NT2/D1 (cell line): ENCODE results near the gene TCP11.

Experiments
- DNase-seq: peaks from one replicate; pipeline ENCODE4 v3.0.0-alpha.2; 2011; ENCODE audit warnings: low read depth, low spot score
- H3K27me3 ChIP-seq: 2 replicates; pipeline ENCODE4 v1.6.0; 2011; ENCODE audit warnings: mild to moderate bottlenecking; ENCODE audit not compliant: insufficient read length, insufficient read depth
- H3K36me3 ChIP-seq: 2 replicates; pipeline ENCODE4 v1.6.1; 2011; ENCODE audit warnings: mild to moderate bottlenecking, low read length, mixed read lengths; ENCODE audit not compliant: insufficient read depth, insufficient read length
- H3K4me1 ChIP-seq: 2 replicates; pipeline ENCODE4 v1.5.1; 2011; ENCODE audit not compliant: insufficient read depth, insufficient read length
- H3K4me3 ChIP-seq: 2 replicates; pipeline ENCODE4 v1.5.1; 2011; ENCODE audit warnings: low read depth; ENCODE audit not compliant: insufficient read length
- H3K9ac ChIP-seq: 2 replicates; pipeline ENCODE4 v1.6.0; 2011; ENCODE audit warnings: low read depth; ENCODE audit not compliant: insufficient read length
- H3K9me3 ChIP-seq: 2 replicates; pipeline ENCODE4 v1.5.1; 2011; ENCODE audit warnings: mild to moderate bottlenecking, low read length; ENCODE audit not compliant: insufficient read depth
- SUZ12 ChIP-seq: IDR thresholded peaks from 2 replicates; pipeline ENCODE4 v1.6.1; 2011; ENCODE audit not compliant: insufficient read length, insufficient read depth; ENCODE audit errors: extremely low read depth
- YY1 ChIP-seq: IDR thresholded peaks from 2 replicates; pipeline ENCODE4 v1.6.1; 2011; ENCODE audit not compliant: insufficient read length, insufficient read depth
- ZNF274 ChIP-seq: IDR thresholded peaks from 2 replicates; pipeline ENCODE4 v1.6.1; 2011; ENCODE audit warnings: mild to moderate bottlenecking, low read depth, low read length

Gene TCP11

DNA sequence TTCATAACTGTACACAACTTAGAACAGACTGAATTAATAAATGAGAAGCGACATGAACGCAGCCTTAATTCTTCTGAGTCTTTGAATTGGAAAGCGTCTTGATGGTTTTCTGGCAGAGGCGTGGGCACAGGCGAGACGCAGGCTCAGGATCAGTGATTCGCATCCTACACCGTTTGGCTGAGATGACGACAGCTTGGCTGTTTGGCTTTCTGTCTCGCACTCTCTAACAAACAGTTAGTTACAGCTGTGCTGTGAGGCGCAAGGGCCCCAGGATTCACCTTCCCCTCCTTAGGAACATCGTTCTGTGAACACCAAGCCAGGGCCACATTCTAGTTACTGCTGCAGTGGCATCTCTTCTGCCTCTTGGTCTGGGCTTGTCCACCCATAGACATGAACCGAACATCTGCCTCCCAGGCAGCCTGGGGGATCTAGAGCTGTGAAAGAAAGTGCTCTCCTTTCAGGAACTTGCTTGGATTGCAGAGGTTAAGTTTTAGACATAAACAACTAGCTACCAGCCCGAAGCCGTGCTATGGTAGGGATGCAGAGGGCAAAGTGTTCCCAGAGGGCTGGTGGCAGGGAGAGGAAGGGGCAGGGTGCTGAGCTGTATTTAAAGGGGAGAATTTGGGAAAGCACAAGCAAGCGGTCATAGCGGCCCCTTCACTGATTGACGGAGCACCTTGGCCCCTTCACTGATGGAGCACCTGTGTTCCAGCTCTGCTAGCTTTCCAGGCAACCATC lies 49.6 kb downstream of the TCP11 start:
- no peak for DNase-seq
- H3K9me3 ChIP-seq: no peaks in the 10 kb centered on the region
- peaks cover 22% of the 10 kb centered on the region for H3K36me3 ChIP-seq
- no peaks in the 10 kb centered on the region for H3K27me3 ChIP-seq
- H3K4me3 ChIP-seq: no peak overlapping the region
- H3K4me1 ChIP-seq: peaks cover 3% of the 10 kb centered on the region
- TF ChIP-seq SUZ12: no peak
- TF ChIP-seq YY1: no peak
- TF ChIP-seq ZNF274: no peak
- H3K9ac ChIP-seq: no peak overlapping the region

DNA sequence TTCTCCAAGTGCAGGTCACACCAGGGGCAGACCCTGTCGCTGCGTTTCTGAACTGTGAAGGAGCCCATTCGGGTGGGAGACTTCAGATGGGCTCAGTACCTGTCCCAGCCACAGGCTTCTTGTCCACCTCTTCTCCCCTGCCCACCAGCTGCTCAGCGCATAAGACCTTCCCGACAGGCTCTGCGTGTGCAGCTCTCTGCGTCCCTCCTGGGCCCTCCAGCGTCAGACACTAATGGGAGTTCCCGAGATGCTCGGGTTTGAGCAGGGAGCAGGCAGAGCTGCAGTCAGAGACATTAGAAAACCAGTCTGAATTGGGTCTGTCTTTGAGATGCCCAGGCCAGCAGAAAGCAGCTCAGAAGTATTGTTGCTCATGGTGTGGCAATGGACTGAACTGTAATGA lies 50.4 kb downstream of the TCP11 start:
- no peak for DNase-seq
- Histone ChIP-seq H3K9ac (no peak overlapping the region), H3K9me3 (no peaks in the 10 kb centered on the region), H3K4me3 (no peak overlapping the region), H3K36me3 (peaks cover 27% of the 10 kb centered on the region), H3K27me3 (no peaks in the 10 kb centered on the region), H3K4me1 (peaks cover 3% of the 10 kb centered on the region)
- TF ChIP-seq ZNF274: no peak
- TF ChIP-seq YY1: no peak
- TF ChIP-seq SUZ12: no peak

DNA sequence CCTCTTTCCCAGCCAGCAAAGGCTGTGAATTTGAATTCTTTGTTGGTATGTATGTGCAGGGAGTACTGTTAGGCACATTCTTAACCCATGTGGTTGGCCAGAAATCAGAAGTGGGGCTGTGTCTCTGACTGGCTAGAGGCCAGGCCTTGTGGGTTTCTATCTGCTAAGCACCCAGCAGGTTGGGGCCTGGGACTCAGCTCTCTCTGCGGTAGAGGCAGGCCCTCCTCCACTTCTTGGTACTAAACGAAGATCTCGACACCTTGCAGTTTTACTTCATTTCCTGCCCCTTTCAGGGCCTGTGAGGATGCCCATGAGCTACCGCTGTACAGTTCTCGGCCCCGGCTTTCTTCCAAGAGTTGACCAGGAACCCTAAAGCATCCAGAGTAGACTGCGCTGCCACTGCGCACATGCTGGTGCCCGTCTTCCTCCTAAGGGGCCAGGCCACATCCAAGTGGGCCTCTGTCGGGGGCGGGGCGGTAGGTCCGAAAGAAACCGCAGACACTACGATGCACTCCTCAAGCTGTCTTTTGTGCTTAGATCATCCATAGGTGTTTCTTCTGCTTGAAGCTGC lies 51.1 kb downstream of the TCP11 start:
- no peaks in the 10 kb centered on the region for H3K9me3 ChIP-seq
- no peak overlapping the region for H3K9ac ChIP-seq
- TF ChIP-seq ZNF274: no peak
- TF ChIP-seq YY1: no peak
- DNase-seq: no peak
- H3K36me3 ChIP-seq: peaks cover 34% of the 10 kb centered on the region
- no peak overlapping the region for H3K4me3 ChIP-seq
- peaks cover 3% of the 10 kb centered on the region for H3K4me1 ChIP-seq
- H3K27me3 ChIP-seq: no peaks in the 10 kb centered on the region

DNA sequence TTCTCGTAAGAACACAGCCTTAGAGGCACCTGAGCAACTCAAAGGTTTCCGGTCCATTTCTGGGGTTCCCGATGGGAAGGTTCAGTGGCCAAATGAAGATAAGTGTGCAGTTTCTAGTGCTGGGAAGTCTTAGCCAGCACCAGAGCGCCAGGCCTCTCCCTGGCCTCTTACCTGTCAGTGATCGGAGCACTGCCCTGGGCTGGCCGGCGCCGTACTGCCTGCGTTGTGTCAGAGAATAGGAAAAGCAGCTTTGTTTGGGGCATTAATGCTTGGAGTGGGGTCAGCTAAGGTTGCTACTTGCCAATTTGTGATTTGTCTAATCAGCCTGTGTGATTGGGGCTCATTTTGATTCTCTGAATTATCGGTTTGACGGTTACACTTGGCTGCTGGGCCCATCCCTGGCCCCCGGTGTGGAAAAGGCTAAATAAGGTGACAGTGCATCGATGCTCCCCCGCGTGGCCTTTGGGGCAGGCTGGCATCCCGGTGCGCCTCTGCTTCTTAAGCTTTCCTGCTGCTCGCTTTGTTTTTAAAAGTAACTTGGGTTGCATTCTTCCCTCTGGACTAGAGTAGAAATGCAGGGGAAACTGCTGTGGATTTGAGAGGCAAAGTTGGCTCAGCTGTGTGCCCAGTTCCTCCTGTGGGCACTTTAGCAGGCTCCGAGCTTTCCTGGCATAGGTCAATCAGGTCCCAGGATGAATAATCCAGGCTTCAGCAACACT lies 51.8 kb downstream of the TCP11 start:
- no peak overlapping the region for H3K4me3 ChIP-seq
- no peak overlapping the region for H3K9ac ChIP-seq
- no peaks in the 10 kb centered on the region for H3K27me3 ChIP-seq
- TF ChIP-seq ZNF274: no peak
- TF ChIP-seq YY1: no peak
- TF ChIP-seq SUZ12: no peak
- peaks cover 3% of the 10 kb centered on the region for H3K4me1 ChIP-seq
- H3K36me3 ChIP-seq: peaks cover 35% of the 10 kb centered on the region
- H3K9me3 ChIP-seq: no peaks in the 10 kb centered on the region
- no peak for DNase-seq

DNA sequence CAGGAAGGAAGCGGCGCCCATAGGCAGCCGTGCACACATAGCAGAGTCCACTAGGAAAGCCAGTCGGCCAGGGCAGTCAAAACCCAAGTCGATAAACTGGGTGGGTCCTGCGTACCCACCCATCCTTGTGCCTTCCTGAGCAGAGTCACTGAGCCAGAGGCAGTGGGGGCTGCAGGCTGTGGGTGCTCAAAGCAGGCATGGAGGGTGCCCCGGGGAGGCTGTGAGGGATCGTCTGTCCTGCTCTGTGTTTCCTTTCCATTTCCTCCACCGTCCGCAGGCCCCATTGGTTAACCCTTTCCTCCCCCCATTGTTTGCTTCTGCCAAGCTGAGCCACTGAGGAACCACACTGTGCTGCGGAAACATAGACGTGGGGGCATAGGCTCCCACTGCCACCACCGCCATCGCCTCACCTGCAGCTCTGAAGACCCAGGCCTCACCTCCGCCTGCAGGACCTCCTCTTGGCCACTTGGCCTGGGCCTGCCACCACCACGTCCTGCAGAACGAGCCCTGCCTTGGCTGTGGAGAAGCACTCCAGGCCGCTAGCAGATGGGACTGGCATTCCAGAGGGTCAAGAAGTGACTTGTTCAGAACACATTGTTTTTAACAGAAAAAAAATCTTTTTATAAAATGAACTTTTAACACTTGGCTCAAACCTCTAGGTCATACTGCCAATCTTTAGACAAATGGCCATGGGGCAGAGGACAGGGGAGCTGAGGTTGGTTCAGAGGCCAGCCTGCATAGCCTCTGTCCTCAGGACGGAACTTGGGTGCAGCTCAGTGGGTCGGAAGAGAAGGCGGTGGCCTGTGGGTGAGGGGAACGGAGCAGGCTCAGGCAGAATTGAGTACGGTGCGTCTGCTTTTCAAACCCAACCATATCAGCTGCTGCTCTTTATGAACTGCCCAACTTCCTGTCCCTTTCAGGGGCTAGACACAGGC lies 52.6 kb downstream of the TCP11 start:
- no peaks in the 10 kb centered on the region for H3K27me3 ChIP-seq
- no peak for TF ChIP-seq YY1
- TF ChIP-seq SUZ12: no peak
- TF ChIP-seq ZNF274: no peak
- peaks cover 3% of the 10 kb centered on the region for H3K4me1 ChIP-seq
- H3K9me3 ChIP-seq: no peaks in the 10 kb centered on the region
- H3K36me3 ChIP-seq: peaks cover 39% of the 10 kb centered on the region
- DNase-seq: no peak
- no peak overlapping the region for H3K4me3 ChIP-seq
- H3K9ac ChIP-seq: no peak overlapping the region

DNA sequence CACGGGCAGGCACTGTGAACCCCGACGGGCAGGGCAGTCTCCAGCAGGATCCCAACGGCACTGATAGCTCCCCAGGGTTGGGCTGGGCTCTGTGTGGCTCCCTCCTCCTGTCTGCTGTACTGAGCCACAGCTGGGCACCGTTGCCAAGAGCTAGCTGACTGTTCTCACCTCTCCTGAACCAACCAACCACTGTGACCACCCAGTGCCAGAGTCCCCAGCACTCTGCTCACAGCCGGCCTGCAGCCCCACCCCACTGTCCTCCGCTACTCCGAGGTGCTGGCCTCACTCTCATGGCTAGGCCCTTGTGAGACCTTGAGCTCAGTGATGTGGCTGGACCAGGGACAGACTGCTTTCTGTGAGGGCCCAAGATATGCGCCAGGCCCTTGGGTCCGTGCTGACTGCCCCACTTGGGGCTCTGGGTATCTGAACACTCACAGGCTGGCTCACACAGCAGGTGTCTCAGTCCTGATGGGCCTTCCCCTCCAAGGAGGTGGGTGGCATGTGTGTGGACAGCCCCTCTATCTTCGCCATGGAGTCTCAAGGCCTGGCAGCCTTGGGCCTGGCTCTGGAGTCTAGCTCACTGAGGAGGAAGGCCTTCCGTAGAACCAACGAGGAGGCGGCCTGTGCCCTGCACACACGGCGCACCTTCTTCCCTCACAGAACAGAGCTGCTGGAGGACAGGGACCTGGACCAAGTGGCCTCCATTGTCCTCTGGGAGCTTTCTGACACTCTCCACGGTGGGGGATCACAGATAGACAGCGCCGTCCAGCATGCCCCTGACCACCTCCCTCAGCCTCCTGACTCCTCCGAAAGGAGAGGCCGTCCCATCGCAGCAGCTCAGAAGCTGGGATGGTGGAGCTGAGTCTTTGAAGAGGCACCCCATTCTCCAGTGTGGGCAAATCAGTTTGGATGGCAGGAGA lies 53.5 kb downstream of the TCP11 start:
- Histone ChIP-seq H3K4me3 (no peak overlapping the region), H3K36me3 (peaks cover 49% of the 10 kb centered on the region), H3K9me3 (no peaks in the 10 kb centered on the region), H3K9ac (no peak overlapping the region), H3K4me1 (peaks cover 5% of the 10 kb centered on the region), H3K27me3 (no peaks in the 10 kb centered on the region)
- DNase-seq: no peak
- no peak for TF ChIP-seq ZNF274
- no peak for TF ChIP-seq YY1
- no peak for TF ChIP-seq SUZ12
